Neuronal stem cell (in vitro differentiated cells): ENCODE results near the gene MCTP1.

Experiments
- DNase-seq: peaks from one replicate; pipeline ENCODE4 v3.0.0-alpha.2; 2013; ENCODE audit warnings: low spot score
- H2AFZ ChIP-seq: one replicate; pipeline ENCODE4 v1.6.1; 2013; ENCODE audit warnings: mild to moderate bottlenecking, low read length, inconsistent platforms
- H2AK5ac ChIP-seq: 2 replicates; pipeline ENCODE4 v1.6.1; 2013; ENCODE audit warnings: low read depth, mild to moderate bottlenecking, inconsistent platforms, low read length, moderate library complexity, mixed read lengths
- H2BK120ac ChIP-seq: 2 replicates; pipeline ENCODE4 v1.6.1; 2013; ENCODE audit warnings: low read depth, mild to moderate bottlenecking, inconsistent platforms, low read length, moderate library complexity, mixed read lengths
- H2BK12ac ChIP-seq: one replicate; pipeline ENCODE4 v1.6.1; 2013; ENCODE audit warnings: low read length, inconsistent platforms
- H2BK15ac ChIP-seq: 2 replicates; pipeline ENCODE4 v1.6.1; 2013; ENCODE audit warnings: mild to moderate bottlenecking, low read length, inconsistent platforms, mixed read lengths
- H2BK5ac ChIP-seq: one replicate; pipeline ENCODE4 v1.6.1; 2013; ENCODE audit warnings: inconsistent platforms, mild to moderate bottlenecking, low read length, moderate library complexity
- H3K14ac ChIP-seq: one replicate; pipeline ENCODE4 v1.6.1; 2013; ENCODE audit warnings: low read length, inconsistent platforms
- H3K18ac ChIP-seq: 2 replicates; pipeline ENCODE4 v1.6.1; 2013; ENCODE audit warnings: low read length, inconsistent platforms
- H3K23ac ChIP-seq: 2 replicates; pipeline ENCODE4 v1.6.1; 2013; ENCODE audit warnings: low read depth, mild to moderate bottlenecking, mixed read lengths, low read length, inconsistent platforms; ENCODE audit not compliant: poor library complexity
- H3K27ac ChIP-seq: replicated peaks from 3 replicates; pipeline ENCODE4 v1.5.1; 2013; ENCODE audit warnings: low read length, inconsistent platforms
- H3K27me3 ChIP-seq, 3 experiments: 2 replicates each; pipeline ENCODE4 v1.6.1; 2013; ENCODE audit warnings: low read length in 3 of 3, mild to moderate bottlenecking in 2 of 3, inconsistent platforms in 1 of 3, low read depth in 1 of 3, mixed read lengths in 1 of 3, moderate library complexity in 1 of 3; ENCODE audit not compliant: control insufficient read depth in 3 of 3, insufficient read depth in 3 of 3
- H3K36me3 ChIP-seq, 2 donors: replicated peaks in 1 of 2; 2 replicates each; pipeline ENCODE4 v1.6.1; 2013; ENCODE audit warnings: low read length in 2 of 2; ENCODE audit not compliant: control insufficient read depth in 2 of 2, insufficient read depth in 2 of 2
- H3K4ac ChIP-seq: 2 replicates; pipeline ENCODE4 v1.6.1; 2013; ENCODE audit warnings: inconsistent platforms, mild to moderate bottlenecking, low read length, moderate library complexity
- H3K4me1 ChIP-seq, 2 donors: 1 replicate in 1 of 2; 2 replicates in 1 of 2; pipeline ENCODE4 v1.6.1; 2013; ENCODE audit warnings: low read length in 2 of 2, low read depth in 1 of 2; ENCODE audit not compliant: control insufficient read depth in 2 of 2, insufficient read depth in 1 of 2
- H3K4me2 ChIP-seq: one replicate; pipeline ENCODE4 v1.6.1; 2013; ENCODE audit warnings: mild to moderate bottlenecking, low read length, inconsistent platforms; ENCODE audit not compliant: insufficient read depth, poor library complexity, severe bottlenecking
- H3K4me3 ChIP-seq, 2 donors: 2 replicates each; pipeline ENCODE4 v1.5.1; 2013; ENCODE audit warnings: low read length in 2 of 2, mild to moderate bottlenecking in 2 of 2, inconsistent platforms in 1 of 2, moderate library complexity in 1 of 2
- H3K79me1 ChIP-seq: one replicate; pipeline ENCODE4 v1.6.1; 2013; ENCODE audit warnings: low read depth, mild to moderate bottlenecking, inconsistent platforms, low read length, moderate library complexity
- H3K9ac ChIP-seq: one replicate; pipeline ENCODE4 v1.6.1; 2013; ENCODE audit warnings: mild to moderate bottlenecking, low read depth, low read length, inconsistent platforms; ENCODE audit not compliant: poor library complexity
- H3K9me3 ChIP-seq, 2 donors: replicated peaks in 1 of 2; 2 replicates each; pipeline versions ENCODE3 to v1.6.1; 2013; ENCODE audit warnings: low read length in 2 of 2, mild to moderate bottlenecking in 2 of 2, inconsistent platforms in 1 of 2, low read depth in 1 of 2, mixed read lengths in 1 of 2, moderate library complexity in 1 of 2; ENCODE audit not compliant: control insufficient read depth in 2 of 2, insufficient read depth in 1 of 2
- H4K8ac ChIP-seq: one replicate; pipeline ENCODE4 v1.6.1; 2013; ENCODE audit warnings: low read depth, mild to moderate bottlenecking, inconsistent platforms, low read length, moderate library complexity
- H4K91ac ChIP-seq: one replicate; pipeline ENCODE4 v1.6.1; 2013; ENCODE audit warnings: low read length, low read depth, mild to moderate bottlenecking, inconsistent platforms; ENCODE audit not compliant: poor library complexity
- WGBS, 2 donors: extraction: QIAGEN DNeasy Blood & Tissue Kit; methylation state at CpG; one replicate each; pipeline ENCODE4 v1.1.7; 2013; ENCODE audit warnings: missing lambda C conversion rate in 2 of 2, mixed read lengths in 1 of 2; ENCODE audit not compliant: insufficient read length in 2 of 2, insufficient replicate concordance in 1 of 2; ENCODE audit errors: extremely low coverage in 2 of 2; 5-methylcytosine and 5-hydroxymethylcytosine counted together

MCTP1 gene

DNA sequence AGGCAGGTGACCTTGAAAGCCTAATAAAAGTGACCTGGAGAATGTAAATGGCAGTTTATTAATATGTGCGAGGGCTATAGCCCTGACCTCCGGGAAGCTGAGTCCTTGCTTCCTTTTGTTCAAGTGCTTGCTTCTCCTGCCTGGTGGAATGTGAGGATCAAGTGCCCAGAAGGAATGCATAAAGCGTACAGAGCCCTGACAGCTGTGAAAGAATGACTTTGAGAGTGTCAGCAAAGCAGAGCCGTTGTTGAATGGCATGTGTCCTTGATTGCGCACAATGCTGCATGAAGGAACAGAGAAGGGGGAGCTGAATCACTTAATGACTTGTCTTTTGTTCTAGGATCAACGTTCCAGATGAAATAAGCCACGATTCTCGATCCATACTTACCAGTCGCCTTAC is 533.4 kb downstream of the MCTP1 start:
- Histone ChIP-seq H3K9ac (no peak overlapping the region), H3K4me1 (peaks cover 3 to 13% of the 10 kb centered on the region in 2 donors), H2BK5ac (no peak overlapping the region), H2BK120ac (no peak overlapping the region), H2AK5ac (no peak overlapping the region), H3K9me3 (no peaks in the 10 kb centered on the region), H3K27ac (no peak overlapping the region), H3K4me2 (no peak overlapping the region), H2BK15ac (no peak overlapping the region), H4K91ac (no peak overlapping the region), H3K14ac (no peak overlapping the region), H3K36me3 (no peaks in the 10 kb centered on the region), H2BK12ac (no peak overlapping the region), H3K23ac (no peak overlapping the region), H3K18ac (no peak overlapping the region), H3K4ac (no peak overlapping the region), H2AFZ (no peak overlapping the region), H3K79me1 (no peaks in the 10 kb centered on the region), H4K8ac (no peak overlapping the region), H3K4me3 (no peak overlapping the region), H3K27me3 (no peaks in the 10 kb centered on the region)
- WGBS, 2 donors = no CpG with 5 or more reads among the region's 9 CpGs
- peak; percentile 30 for DNase-seq

DNA sequence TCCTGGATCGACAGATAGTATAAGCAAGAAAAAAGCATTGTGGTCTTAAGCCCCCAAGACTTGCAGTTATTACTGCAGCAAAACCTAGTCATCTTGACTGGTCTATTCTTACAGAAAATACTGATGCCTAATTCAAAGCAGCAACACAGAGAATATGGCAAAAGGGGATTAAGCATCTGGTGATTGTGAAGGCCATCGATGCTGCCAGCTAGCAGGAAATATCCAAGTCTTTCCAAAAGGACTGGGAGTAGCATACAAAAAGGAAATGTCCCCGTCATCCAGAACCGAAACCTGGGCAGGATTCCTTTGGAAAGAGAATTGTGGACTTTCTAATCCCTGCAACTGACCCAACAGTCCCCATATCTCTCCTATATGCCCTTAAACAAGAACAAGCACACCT is 534.2 kb downstream of the MCTP1 start:
- H2AFZ ChIP-seq = no peak overlapping the region
- H4K91ac ChIP-seq = no peak overlapping the region
- no peak overlapping the region for H2BK120ac ChIP-seq
- H3K27ac ChIP-seq = no peak overlapping the region
- no peak overlapping the region for H3K4ac ChIP-seq
- no peak overlapping the region for H2AK5ac ChIP-seq
- no peaks in the 10 kb centered on the region for H3K27me3 ChIP-seq
- H3K4me3 ChIP-seq = no peak overlapping the region
- no peak overlapping the region for H2BK12ac ChIP-seq
- no peak overlapping the region for H3K9ac ChIP-seq
- H3K79me1 ChIP-seq = no peaks in the 10 kb centered on the region
- no peak overlapping the region for H3K23ac ChIP-seq
- no peaks in the 10 kb centered on the region for H3K36me3 ChIP-seq
- no peak for DNase-seq
- WGBS, 2 donors = no CpG with 5 or more reads among the region's 4 CpGs
- no peaks in the 10 kb centered on the region for H3K9me3 ChIP-seq
- H2BK15ac ChIP-seq = no peak overlapping the region
- H3K18ac ChIP-seq = no peak overlapping the region
- no peak overlapping the region for H4K8ac ChIP-seq
- H3K4me1 ChIP-seq = peaks cover 3 to 15% of the 10 kb centered on the region in 2 donors
- no peak overlapping the region for H2BK5ac ChIP-seq
- H3K14ac ChIP-seq = no peak overlapping the region
- no peak overlapping the region for H3K4me2 ChIP-seq

DNA sequence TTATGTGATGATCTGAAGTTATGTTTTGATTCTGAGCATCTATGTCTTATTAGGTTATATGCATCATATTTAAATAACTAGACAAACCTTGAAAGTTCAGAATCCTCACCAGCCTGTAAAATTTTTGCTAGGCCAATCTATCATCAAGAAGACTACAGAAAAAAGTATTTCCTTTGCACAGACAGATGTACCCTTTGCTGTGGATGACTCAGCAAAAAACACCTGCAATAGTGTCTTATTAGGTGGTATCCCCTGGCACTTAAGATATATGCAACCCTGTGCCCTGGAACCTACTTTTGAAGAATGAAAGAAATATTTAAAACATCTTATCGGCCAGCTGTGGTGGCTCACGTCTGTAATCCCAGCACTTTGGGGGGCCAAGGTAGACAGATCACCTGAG is 535.9 kb downstream of the MCTP1 start:
- H3K14ac ChIP-seq = no peak overlapping the region
- no peak overlapping the region for H3K9ac ChIP-seq
- DNase-seq = no peak
- H3K23ac ChIP-seq = no peak overlapping the region
- WGBS, 2 donors = no CpG with 5 or more reads among the region's 2 CpGs
- no peak overlapping the region for H2BK5ac ChIP-seq
- no peaks in the 10 kb centered on the region for H3K36me3 ChIP-seq
- H4K91ac ChIP-seq = no peak overlapping the region
- H4K8ac ChIP-seq = no peak overlapping the region
- H3K9me3 ChIP-seq = no peaks in the 10 kb centered on the region
- no peak overlapping the region for H3K18ac ChIP-seq
- no peak overlapping the region for H2BK12ac ChIP-seq
- H3K4ac ChIP-seq = no peak overlapping the region
- no peak overlapping the region for H2BK15ac ChIP-seq
- H3K27me3 ChIP-seq = no peaks in the 10 kb centered on the region
- H3K79me1 ChIP-seq = no peaks in the 10 kb centered on the region
- H3K27ac ChIP-seq = no peak overlapping the region
- no peak overlapping the region for H3K4me2 ChIP-seq
- no peak overlapping the region for H3K4me3 ChIP-seq
- H3K4me1 ChIP-seq = peaks cover 3 to 15% of the 10 kb centered on the region in 2 donors
- H2AK5ac ChIP-seq = no peak overlapping the region
- H2AFZ ChIP-seq = no peak overlapping the region
- H2BK120ac ChIP-seq = no peak overlapping the region

DNA sequence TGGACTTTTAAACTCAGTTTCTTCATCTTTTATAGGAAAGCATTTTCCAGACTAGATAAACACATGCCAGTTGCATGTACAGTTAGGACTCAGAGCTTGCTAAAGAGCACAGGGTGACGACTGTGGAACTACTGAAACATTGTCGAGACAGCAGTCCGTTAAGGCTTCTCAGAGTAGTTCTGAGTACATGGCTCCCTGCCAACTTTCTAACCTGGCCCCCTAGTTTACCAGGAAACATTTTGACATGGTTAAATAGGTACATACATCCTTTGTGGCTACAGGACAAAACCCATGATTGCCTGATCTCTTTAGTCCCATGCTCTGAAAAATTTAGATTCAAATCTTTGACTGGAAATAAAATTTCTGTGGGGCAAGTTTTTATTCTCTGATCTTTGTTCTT is 536.7 kb downstream of the MCTP1 start:
- H3K14ac ChIP-seq = no peak overlapping the region
- H3K4ac ChIP-seq = no peak overlapping the region
- no peak overlapping the region for H2AK5ac ChIP-seq
- H3K4me1 ChIP-seq = peaks cover 3 to 15% of the 10 kb centered on the region in 2 donors
- no peak overlapping the region for H3K18ac ChIP-seq
- H3K4me3 ChIP-seq = no peak overlapping the region
- no peaks in the 10 kb centered on the region for H3K36me3 ChIP-seq
- H4K8ac ChIP-seq = no peak overlapping the region
- no CpG with 5 or more reads among the region's 3 CpGs for WGBS, 2 donors
- no peak overlapping the region for H2BK5ac ChIP-seq
- H3K27ac ChIP-seq = no peak overlapping the region
- no peaks in the 10 kb centered on the region for H3K79me1 ChIP-seq
- H3K9ac ChIP-seq = no peak overlapping the region
- no peak overlapping the region for H2BK120ac ChIP-seq
- DNase-seq = no peak
- no peak overlapping the region for H3K4me2 ChIP-seq
- no peak overlapping the region for H2AFZ ChIP-seq
- H2BK15ac ChIP-seq = no peak overlapping the region
- H3K27me3 ChIP-seq = no peaks in the 10 kb centered on the region
- no peak overlapping the region for H4K91ac ChIP-seq
- H3K23ac ChIP-seq = no peak overlapping the region
- H2BK12ac ChIP-seq = no peak overlapping the region
- H3K9me3 ChIP-seq = no peaks in the 10 kb centered on the region
